Esophagus squamous epithelium (tissue), 5 donors: ENCODE measurements around the gene HOGA1. TPM values are rescaled to one million over a fixed set of nuclear protein-coding genes. Genes with fewer than 3 reads are reported as not detected.

Source experiments
- DNase-seq: peaks from one replicate; lab custom pipeline; 2025; lab: John Stamatoyannopoulos, UW
- H3K27ac ChIP-seq, 4 donors: fragments of 200-600 bp; sonication (generic); one replicate each; pipeline ENCODE4 v1.5.1; 2016 to 2019; ENCODE audit warnings: mild to moderate bottlenecking in 1 of 4
- H3K27me3 ChIP-seq, 4 donors: fragments of 200-600 bp; sonication (generic); 1 replicate in 3 of 4; 2 replicates in 1 of 4; pipeline versions ENCODE4 v1.5.1 to v1.6.0; 2017 to 2021; ENCODE audit warnings: antibody characterized with exemption in 1 of 4
- H3K36me3 ChIP-seq, 3 donors: fragments of 200-600 bp; sonication (generic); one replicate each; pipeline ENCODE4 v1.5.1; 2016 to 2019
- H3K4me1 ChIP-seq, 3 donors: fragments of 200-600 bp; sonication (generic); one replicate each; pipeline ENCODE4 v1.5.1; 2017 to 2019
- H3K4me3 ChIP-seq, 4 donors: fragments of 200-600 bp; sonication (generic); 1 replicate in 3 of 4; 2 replicates in 1 of 4; pipeline ENCODE4 v1.5.1; 2016 to 2019; ENCODE audit warnings: mild to moderate bottlenecking in 2 of 4, moderate library complexity in 1 of 4
- H3K9me3 ChIP-seq, 3 donors: fragments of 200-600 bp; sonication (generic); one replicate each; pipeline ENCODE4 v1.5.1; 2016 to 2019
- POLR2A ChIP-seq, 4 donors: fragments of 450-650 bp; IDR thresholded peaks; one replicate each; pipeline ENCODE4 v1.6.1; 2017; ENCODE audit warnings: antibody characterized with exemption in 4 of 4, mild to moderate bottlenecking in 4 of 4, moderate library complexity in 3 of 4
- WGBS, 2 donors: methylation state at CpG; one replicate each; pipeline ENCODE4 v1.1.5; 2018; 5-methylcytosine and 5-hydroxymethylcytosine counted together
- intact Hi-C: fragments of 100-400 bp; cut with DNase I; formaldehyde crosslinking; loops from one replicate; pipeline ENCODE4 v1.15.0; 2022
- total RNA-seq, 4 donors: library from RNA; depleted of rRNA; stranded (reverse); fragments of >200 nt; gene quantifications; one replicate each; pipeline ENCODE4 v1.1.0, GENCODE V29; 2016
- TF ChIP-seq, protein P1 (sequence below), 6 experiments: fragments of 450-650 bp in 4 of 6; fragments of 200-600 bp in 2 of 6; sonication (generic) in 2 of 6; IDR thresholded peaks; one replicate each; pipeline ENCODE4 v1.5.1; 2016 to 2019; ENCODE audit warnings: antibody characterized with exemption in 6 of 6, mild to moderate bottlenecking in 4 of 6, moderate library complexity in 4 of 6
- donor health status: DM: yes; HTN: yes; CAD: no.

Gene HOGA1
- total RNA-seq, 4 donors from 2014 or later: 0.62 to 1.1 (median 1.1) TPM

DNA sequence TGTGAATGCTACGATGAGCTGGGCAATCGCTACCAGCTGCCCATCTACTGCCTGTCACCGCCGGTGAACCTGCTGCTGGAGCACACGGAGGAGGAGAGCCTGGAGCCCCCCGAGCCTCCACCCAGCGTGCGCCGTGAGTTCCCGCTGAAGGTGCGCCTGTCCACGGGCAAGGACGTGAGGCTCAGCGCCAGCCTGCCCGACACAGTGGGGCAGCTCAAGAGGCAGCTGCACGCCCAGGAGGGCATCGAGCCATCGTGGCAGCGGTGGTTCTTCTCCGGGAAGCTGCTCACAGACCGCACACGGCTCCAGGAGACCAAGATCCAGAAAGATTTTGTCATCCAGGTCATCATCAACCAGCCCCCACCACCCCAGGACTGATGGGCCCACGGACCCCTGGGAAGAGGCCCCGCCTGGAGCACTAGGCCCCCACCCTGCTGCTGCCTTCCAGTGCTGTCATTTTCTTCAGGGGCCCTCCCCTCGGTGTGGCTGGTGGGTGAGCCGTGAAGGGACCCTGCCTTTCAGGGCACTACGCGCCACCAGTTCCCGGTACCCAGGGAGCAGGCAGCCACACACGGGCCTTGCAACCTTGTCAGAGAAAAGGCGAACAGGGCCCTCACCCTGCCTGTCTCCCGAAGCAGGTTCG, 13.9 kb upstream of the HOGA1 start:
- H3K27ac ChIP-seq: peak overlapping the region; percentile 71 to 94 (median 82)
- H3K4me3 ChIP-seq: no peak overlapping the region
- no peaks in the 10 kb centered on the region for H3K9me3 ChIP-seq
- TF ChIP-seq, protein P1, sequence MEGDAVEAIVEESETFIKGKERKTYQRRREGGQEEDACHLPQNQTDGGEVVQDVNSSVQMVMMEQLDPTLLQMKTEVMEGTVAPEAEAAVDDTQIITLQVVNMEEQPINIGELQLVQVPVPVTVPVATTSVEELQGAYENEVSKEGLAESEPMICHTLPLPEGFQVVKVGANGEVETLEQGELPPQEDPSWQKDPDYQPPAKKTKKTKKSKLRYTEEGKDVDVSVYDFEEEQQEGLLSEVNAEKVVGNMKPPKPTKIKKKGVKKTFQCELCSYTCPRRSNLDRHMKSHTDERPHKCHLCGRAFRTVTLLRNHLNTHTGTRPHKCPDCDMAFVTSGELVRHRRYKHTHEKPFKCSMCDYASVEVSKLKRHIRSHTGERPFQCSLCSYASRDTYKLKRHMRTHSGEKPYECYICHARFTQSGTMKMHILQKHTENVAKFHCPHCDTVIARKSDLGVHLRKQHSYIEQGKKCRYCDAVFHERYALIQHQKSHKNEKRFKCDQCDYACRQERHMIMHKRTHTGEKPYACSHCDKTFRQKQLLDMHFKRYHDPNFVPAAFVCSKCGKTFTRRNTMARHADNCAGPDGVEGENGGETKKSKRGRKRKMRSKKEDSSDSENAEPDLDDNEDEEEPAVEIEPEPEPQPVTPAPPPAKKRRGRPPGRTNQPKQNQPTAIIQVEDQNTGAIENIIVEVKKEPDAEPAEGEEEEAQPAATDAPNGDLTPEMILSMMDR (IDR thresholded peaks at IDR 0.05): no peak
- TF ChIP-seq POLR2A (IDR thresholded peaks at IDR 0.05): no peak
- peaks cover 23 to 60% (median 40%) of the 10 kb centered on the region in 3 donors for H3K4me1 ChIP-seq
- intact Hi-C loops: no loop called here
- no peak for DNase-seq
- no peaks in the 10 kb centered on the region for H3K27me3 ChIP-seq
- H3K36me3 ChIP-seq: peaks cover 0 to 36% (median 0%) of the 10 kb centered on the region in 3 donors
- WGBS, 2 donors: 75% methylated on average over 12 of the region's 33 CpGs; no CpG with 5 or more reads in 1 of the 2 donors

DNA sequence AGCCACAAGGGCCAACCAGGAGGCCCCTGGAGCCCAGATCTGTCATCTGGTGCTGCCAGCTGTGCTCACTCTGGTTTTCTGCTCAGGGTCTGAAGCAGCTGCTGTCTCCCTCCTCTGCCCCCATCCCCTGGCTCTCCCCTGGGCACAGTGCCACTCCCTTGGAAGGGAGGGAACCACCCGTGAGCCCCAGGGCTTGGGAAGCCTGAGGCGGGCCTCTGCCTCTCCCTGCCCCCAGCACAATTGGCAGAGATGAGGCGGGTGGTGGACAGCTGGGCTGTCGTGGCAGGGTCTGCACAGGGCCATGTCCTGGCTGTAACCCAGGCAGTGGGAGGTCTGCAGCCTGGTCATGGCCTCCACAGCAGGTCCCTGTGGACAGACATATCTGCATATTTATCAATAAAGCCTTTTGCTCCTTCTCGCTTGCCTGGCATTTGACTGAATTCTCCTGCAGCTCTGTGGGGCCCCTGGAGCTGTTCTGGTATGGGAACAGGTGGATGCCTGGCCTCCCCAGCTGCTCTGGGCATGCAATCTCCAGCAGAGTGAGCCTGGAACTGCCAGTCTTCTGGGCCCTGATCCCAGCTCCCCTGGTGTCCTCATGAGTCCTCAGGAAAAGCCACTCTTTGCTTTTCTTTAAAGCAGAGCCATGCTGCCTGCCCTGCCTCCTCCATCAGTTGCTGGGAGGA, 13.3 kb upstream of the HOGA1 start:
- WGBS, 2 donors: 33% methylated on average over 1 of the region's 5 CpGs; no CpG with 5 or more reads in 1 of the 2 donors
- intact Hi-C loops: no loop called here
- no peak overlapping the region for H3K4me3 ChIP-seq
- DNase-seq: no peak
- no peaks in the 10 kb centered on the region for H3K9me3 ChIP-seq
- H3K27me3 ChIP-seq: no peaks in the 10 kb centered on the region
- peaks cover 0 to 36% (median 0%) of the 10 kb centered on the region in 3 donors for H3K36me3 ChIP-seq
- H3K4me1 ChIP-seq: peaks cover 23 to 61% (median 40%) of the 10 kb centered on the region in 3 donors
- H3K27ac ChIP-seq: peak overlapping the region; percentile 71 to 94 (median 82)
- TF ChIP-seq POLR2A (IDR thresholded peaks at IDR 0.05): no peak
- TF ChIP-seq, protein P1 (IDR thresholded peaks at IDR 0.05): no peak

DNA sequence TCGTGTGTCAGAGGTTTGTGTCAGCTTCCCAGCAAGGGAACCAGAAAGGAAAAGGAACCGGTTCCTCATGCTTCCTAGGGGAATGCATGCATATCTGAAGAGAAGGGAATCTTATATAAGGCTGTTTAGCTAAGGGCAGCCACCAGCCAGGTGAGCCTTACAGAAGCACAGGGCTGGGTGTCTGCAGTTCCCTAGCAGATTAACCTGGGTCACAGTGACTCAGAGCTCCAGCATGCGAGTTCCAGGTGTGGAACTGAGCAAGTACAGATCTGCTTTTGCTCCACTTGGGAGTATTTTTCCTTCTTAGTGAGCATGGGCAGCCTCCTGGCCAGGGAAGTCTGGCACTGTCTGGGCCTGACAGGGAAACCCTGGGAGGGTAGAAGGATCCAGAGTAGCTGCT, 12.6 kb upstream of the HOGA1 start:
- H3K27ac ChIP-seq: peak overlapping the region; percentile 89 to 94 (median 92)
- H3K4me3 ChIP-seq: no peak overlapping the region
- no peaks in the 10 kb centered on the region for H3K9me3 ChIP-seq
- WGBS, 2 donors: 47 to 56% methylated on average over 3 of the region's 3 CpGs
- H3K27me3 ChIP-seq: no peaks in the 10 kb centered on the region
- intact Hi-C loops: no loop called here
- DNase-seq: no peak
- peaks cover 23 to 55% (median 34%) of the 10 kb centered on the region in 3 donors for H3K4me1 ChIP-seq
- TF ChIP-seq POLR2A (IDR thresholded peaks at IDR 0.05): no peak
- TF ChIP-seq, protein P1 (IDR thresholded peaks at IDR 0.05): no peak
- H3K36me3 ChIP-seq: peaks cover 0 to 36% (median 0%) of the 10 kb centered on the region in 3 donors

DNA sequence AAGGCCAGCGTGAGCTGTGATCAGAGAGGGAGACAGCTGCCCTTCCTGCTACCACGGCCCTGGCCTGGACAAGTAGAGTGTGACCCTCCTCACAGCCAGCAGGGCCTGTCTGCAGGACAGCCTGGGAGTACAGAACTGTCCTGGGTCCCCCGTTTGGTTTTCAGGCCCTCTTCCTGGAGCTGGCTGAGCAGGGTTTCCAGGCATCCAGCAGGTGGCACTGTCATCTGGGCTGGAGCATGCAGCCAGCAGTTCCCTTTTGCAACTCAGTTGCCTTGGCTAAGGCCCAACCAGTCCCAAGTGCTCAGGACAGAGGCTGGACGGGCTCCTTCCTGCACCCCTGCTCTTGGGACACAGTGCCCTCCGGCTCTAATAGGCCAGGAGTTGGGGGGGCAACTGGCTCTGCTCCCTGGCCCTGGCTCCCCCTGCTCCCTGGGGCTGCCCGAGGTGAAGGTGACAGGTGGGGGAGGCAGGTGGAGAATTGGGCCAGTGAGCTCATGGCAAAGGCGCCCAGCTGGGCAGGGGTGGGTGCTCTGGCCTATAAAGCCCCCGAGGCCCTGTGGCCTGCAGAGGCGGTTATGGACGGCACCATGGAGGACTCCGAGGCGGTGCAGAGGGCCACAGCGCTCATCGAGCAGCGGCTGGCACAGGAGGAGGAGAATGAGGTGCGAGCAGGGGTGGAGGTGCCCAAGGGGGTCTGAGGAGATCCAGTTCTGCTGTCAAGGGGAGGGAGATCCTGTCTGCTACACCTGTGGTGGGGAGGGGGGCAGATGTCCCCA, 11.8 kb upstream of the HOGA1 start, which contains the start of gene ANKRD2:
Gene ANKRD2 (plus strand): TSS at position 566 of the 776 bp plus-strand sequence. CDS start 10 bp downstream, at position 576.
- 50 to 62% methylated on average over 3 to 12 of the region's 16 CpGs for WGBS, 2 donors
- Histone ChIP-seq H3K4me3 (peak within 1 kb of the TSS in 1 of 4 donors; percentile 4), H3K4me1 (peaks cover 23 to 55% (median 34%) of the 10 kb centered on the region in 3 donors), H3K27ac (peak within 1 kb of the TSS; percentile 89 to 94 (median 92)), H3K36me3 (peaks cover 0 to 36% (median 0%) of the 10 kb centered on the region in 3 donors), H3K27me3 (no peaks in the 10 kb centered on the region), H3K9me3 (no peaks in the 10 kb centered on the region)
- no peak for TF ChIP-seq POLR2A (IDR thresholded peaks at IDR 0.05)
- TF ChIP-seq, protein P1 (IDR thresholded peaks at IDR 0.05): peak; percentile 41 to 92 (median 80)
- intact Hi-C loops: no loop called here
- no peak for DNase-seq
